ENCODE results near the gene NLRP8. TPM values are rescaled to one million over a fixed set of nuclear protein-coding genes. Genes with fewer than 3 reads are reported as not detected.

Gene NLRP8
- total RNA-seq, 1 experiment from 2014 or later: not detected

DNA sequence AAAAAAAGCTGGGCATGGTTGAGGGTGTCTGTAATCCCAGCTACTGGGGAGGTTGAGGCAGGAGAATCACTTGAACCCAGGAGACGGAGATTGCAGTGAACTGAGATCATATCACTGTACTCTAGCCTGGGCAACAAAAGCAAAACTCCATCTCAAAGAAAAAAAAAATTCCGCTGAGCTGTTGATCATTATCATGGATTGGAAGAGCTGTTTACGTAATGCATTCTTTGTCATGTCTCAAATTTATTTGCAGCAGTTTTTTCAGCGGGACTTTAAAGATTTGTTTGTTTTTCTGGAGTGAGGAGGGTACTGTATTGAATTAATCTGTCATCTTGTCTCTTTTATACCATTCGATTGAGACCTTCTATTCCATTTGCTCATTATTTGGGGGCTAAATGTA lies 43.2 kb downstream of the NLRP8 start:
- Histone ChIP-seq H3K18ac (ENCODE audit: insufficient read length, low read depth, low read length) (no peak overlapping the region), H3K79me2 (ENCODE audit: insufficient read depth, low read length) (no peaks in the 10 kb centered on the region), H2BK12ac (ENCODE audit: insufficient read length, low read depth, low read length) (no peak overlapping the region), H2AK5ac (ENCODE audit: insufficient read length, low read length) (no peak overlapping the region), H3K23ac (ENCODE audit: insufficient read length, low read depth, low read length) (no peak overlapping the region), H2BK5ac (ENCODE audit: insufficient read length, low read length) (no peak overlapping the region), H4K5ac (ENCODE audit: insufficient read length, low read depth, low read length) (no peak overlapping the region), H3K4ac (ENCODE audit: low read depth, low read length) (no peak overlapping the region), H2BK15ac (ENCODE audit: low read depth, low read length) (no peak overlapping the region), H2AFZ (ENCODE audit: low read length) (no peak overlapping the region), H2BK20ac (ENCODE audit: low read depth, low read length, poor library complexity, severe bottlenecking) (no peak overlapping the region), H3K9ac (ENCODE audit: extremely low read depth, insufficient read length, low read length) (no peak overlapping the region), H4K91ac (ENCODE audit: insufficient read length, low read depth, low read length) (no peak overlapping the region), H2BK120ac (ENCODE audit: low read depth, low read length, poor library complexity, severe bottlenecking) (no peak overlapping the region), H3K14ac (ENCODE audit: insufficient read depth, low read length) (no peak overlapping the region), H3K4me1 (ENCODE audit: insufficient read depth, low read length) (no peaks in the 10 kb centered on the region), H3K4me2 (ENCODE audit: insufficient read depth, insufficient read length, low read length) (no peak overlapping the region), H3K79me1 (ENCODE audit: insufficient read depth, low read depth, low read length, poor library complexity, severe bottlenecking) (no peaks in the 10 kb centered on the region), H3K27me3 (ENCODE audit: insufficient read depth, low read length) (no peaks in the 10 kb centered on the region), H3K27ac (ENCODE audit: insufficient read length, low read depth, low read length) (no peak overlapping the region), H4K8ac (replicated peaks; ENCODE audit: insufficient read length, low read depth, low read length) (no peak overlapping the region), H3K56ac (ENCODE audit: insufficient read length, low read depth, low read length) (no peak overlapping the region), H3T11ph (ENCODE audit: low read length) (no peak overlapping the region), H3K9me3 (ENCODE audit: control insufficient read depth, low read depth, low read length) (peaks cover 64% of the 10 kb centered on the region), H4K20me1 (ENCODE audit: control insufficient read depth, insufficient read depth, insufficient read length) (no peaks in the 10 kb centered on the region), H3K23me2 (ENCODE audit: insufficient read length, low read depth, low read length, poor library complexity, severe bottlenecking) (no peaks in the 10 kb centered on the region)
- H3K27ac Mint-ChIP-seq: no peak overlapping the region
- WGBS (ENCODE audit: extremely low coverage, insufficient read length, low lambda C conversion rate): no CpG with 5 or more reads among the region's 5 CpGs
- H3K9me3 Mint-ChIP-seq: peaks cover 83 to 94% of the 10 kb centered on the region in 2 experiments
- no peaks in the 10 kb centered on the region; the same call in none of the 2 replicates for H3K27me3 Mint-ChIP-seq (ENCODE audit: low read depth)
- DNase-seq: no peak
- H3K4me1 Mint-ChIP-seq: no peaks in the 10 kb centered on the region
- H3K4me3 Mint-ChIP-seq: no peak overlapping the region
- TF ChIP-seq CTCF (conservative IDR thresholded peaks at IDR 0.05): no peak
- H3K36me3 Mint-ChIP-seq (ENCODE audit: insufficient read depth in 1 of 3, low read depth in 3 of 3): peaks cover 0 to 36% (median 14%) of the 10 kb centered on the region in 3 experiments; a peak in 5 of 7 replicates
